Measurements from ENCODE around the gene HSPA12B. TPM values are rescaled to one million over a fixed set of nuclear protein-coding genes. Genes with fewer than 3 reads are reported as not detected.

Gene HSPA12B
- total RNA-seq, 1 experiment from 2014 or later = not detected

GRCh38 chr20:3801846-3802245 is 69.4 kb downstream of the HSPA12B start:
- peaks cover 44% of the 10 kb centered on the region for H3K4me1 ChIP-seq (replicated peaks)
- H3K27me3 ChIP-seq (replicated peaks) = no peaks in the 10 kb centered on the region
- H3K9me3 ChIP-seq (replicated peaks) = no peaks in the 10 kb centered on the region
- H3K4me3 ChIP-seq = no peak overlapping the region
- no peak overlapping the region for H3K27ac ChIP-seq
- H3K36me3 ChIP-seq = peaks cover 97% of the 10 kb centered on the region
- DNase-seq (ENCODE audit: low read depth in 1 of 2, low spot score in 2 of 2) = no peak

Other genes starting within 250 kb of the HSPA12B start
- gene GFRA4, start 69.3 kb upstream of the HSPA12B start, total RNA-seq (2014; rRNA removed; shearing (Covaris generic)) = not detected in 2 replicates
- gene ADAM33, start 50.7 kb upstream of the HSPA12B start, total RNA-seq (2014; rRNA removed; shearing (Covaris generic)) = not detected in 2 replicates
- not detected in 2 replicates for gene SIGLEC1, start 20.1 kb upstream of the HSPA12B start, total RNA-seq (2014; rRNA removed; shearing (Covaris generic))
- gene ADISSP, start 35.1 kb downstream of the HSPA12B start, total RNA-seq (2014; rRNA removed; shearing (Covaris generic)) = 31.9 and 40.0 TPM in 2 replicates
- not detected in 2 replicates for gene SPEF1, start 48.8 kb downstream of the HSPA12B start, total RNA-seq (2014; rRNA removed; shearing (Covaris generic))
- 144 and 158 TPM in 2 replicates for gene CENPB, start 54.1 kb downstream of the HSPA12B start, total RNA-seq (2014; rRNA removed; shearing (Covaris generic))
- gene CDC25B, start 63.6 kb downstream of the HSPA12B start, total RNA-seq (2014; rRNA removed; shearing (Covaris generic)) = 74.6 and 76.0 TPM in 2 replicates
- 17.2 and 17.7 TPM in 2 replicates for gene AP5S1, start 87.9 kb downstream of the HSPA12B start, total RNA-seq (2014; rRNA removed; shearing (Covaris generic))
- gene MAVS, start 114.1 kb downstream of the HSPA12B start, total RNA-seq (2014; rRNA removed; shearing (Covaris generic)) = 14.4 and 21.5 TPM in 2 replicates
- gene PANK2, start 156.7 kb downstream of the HSPA12B start, total RNA-seq (2014; rRNA removed; shearing (Covaris generic)) = 66.3 and 70.6 TPM in 2 replicates

Data from SJSA1 (cell line).